Omental fat pad (tissue), 4 donors: Measurements from ENCODE around the gene RASAL2. TPM values are rescaled to one million over a fixed set of nuclear protein-coding genes. Genes with fewer than 3 reads are reported as not detected.

Experiments
- ATAC-seq: fragments of 150-250 bp; one replicate; pipeline ENCODE4 v1.9.1; 2016; ENCODE audit warnings: mild to moderate bottlenecking, moderate library complexity; ENCODE audit not compliant: low FRiP score
- DNase-seq: peaks from one replicate; pipeline ENCODE4 v3.0.0-alpha.2; 2019; ENCODE audit warnings: low spot score
- CTCF ChIP-seq, 3 donors: fragments of 450-650 bp; IDR thresholded peaks; one replicate each; pipeline ENCODE4 v1.5.1; 2016 to 2017; ENCODE audit warnings: antibody characterized with exemption in 3 of 3, mild to moderate bottlenecking in 3 of 3, moderate library complexity in 2 of 3
- total RNA-seq, 4 donors: library from RNA; depleted of rRNA; stranded (reverse); fragments of >200 nt; gene quantifications; one replicate each; pipeline ENCODE4 v1.1.0, GENCODE V29; 2016

The RASAL2 gene
- total RNA-seq, 4 donors from 2014 or later: 13.5 to 52.3 (median 30.9) TPM

- no peak for ATAC-seq
- no peak for TF ChIP-seq CTCF (IDR thresholded peaks at IDR 0.05)
- no peak for DNase-seq
Observed at GRCh38 chr1:178174539-178174938, 80.6 kb downstream of the RASAL2 start.

- DNase-seq: no peak
- ATAC-seq: no peak
- no peak for TF ChIP-seq CTCF (IDR thresholded peaks at IDR 0.05)
Observed at GRCh38 chr1:178180405-178180804, 86.5 kb downstream of the RASAL2 start.

- no peak for DNase-seq
- TF ChIP-seq CTCF (IDR thresholded peaks at IDR 0.05): no peak
- no peak for ATAC-seq
Observed at GRCh38 chr1:178183796-178184195, 89.9 kb downstream of the RASAL2 start.

GRCh38 chr1:178188306-178188705, 94.4 kb downstream of the RASAL2 start:
- TF ChIP-seq CTCF (IDR thresholded peaks at IDR 0.05): no peak
- DNase-seq: no peak
- no peak for ATAC-seq

GRCh38 chr1:178189814-178190213, 95.9 kb downstream of the RASAL2 start:
- no peak for TF ChIP-seq CTCF (IDR thresholded peaks at IDR 0.05)
- DNase-seq: no peak
- ATAC-seq: no peak

GRCh38 chr1:178190881-178191280, 97.0 kb downstream of the RASAL2 start:
- ATAC-seq: no peak

More at GRCh38 chr1:178190881-178191280, 97.0 kb downstream of the RASAL2 start:
- no peak for TF ChIP-seq CTCF (IDR thresholded peaks at IDR 0.05)
- DNase-seq: no peak
